Measurements from ENCODE around the gene SFXN3.
"Not testable (repeated sequence)": the region's sequence is repeated elsewhere in the genome, so short reads cannot be mapped to it uniquely, and the experiment has no call there.

The SFXN3 gene

DNA sequence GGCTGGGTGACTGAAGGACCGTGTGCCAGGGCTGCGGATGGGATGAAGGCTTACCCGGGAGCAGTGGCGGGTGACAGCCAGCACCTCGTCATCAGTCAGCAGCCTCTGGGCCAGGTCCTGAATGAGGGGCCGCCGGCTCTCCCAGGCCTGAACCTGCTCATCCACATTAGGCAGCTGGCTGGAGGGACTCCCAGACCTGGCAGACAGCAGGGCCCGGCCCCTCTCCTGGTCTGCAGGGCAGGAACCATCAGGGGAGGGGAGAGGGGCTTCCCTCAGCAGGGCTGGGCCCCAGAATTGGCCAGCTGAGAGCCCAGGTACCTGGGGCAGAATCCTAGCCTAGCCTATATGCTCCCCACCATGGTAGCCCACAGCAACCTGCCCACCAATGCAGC lies 15.5 kb upstream of the SFXN3 start:
- no peak for DNase-seq (ENCODE audit: low read depth, low spot score)

- DNase-seq (ENCODE audit: low read depth, low spot score), result no peak
Observed at GRCh38 chr10:101016814-101017213, 14.2 kb upstream of the SFXN3 start.

- no peak for DNase-seq (ENCODE audit: low read depth, low spot score)
Observed at GRCh38 chr10:101018118-101018599, 12.9 kb upstream of the SFXN3 start.

DNA sequence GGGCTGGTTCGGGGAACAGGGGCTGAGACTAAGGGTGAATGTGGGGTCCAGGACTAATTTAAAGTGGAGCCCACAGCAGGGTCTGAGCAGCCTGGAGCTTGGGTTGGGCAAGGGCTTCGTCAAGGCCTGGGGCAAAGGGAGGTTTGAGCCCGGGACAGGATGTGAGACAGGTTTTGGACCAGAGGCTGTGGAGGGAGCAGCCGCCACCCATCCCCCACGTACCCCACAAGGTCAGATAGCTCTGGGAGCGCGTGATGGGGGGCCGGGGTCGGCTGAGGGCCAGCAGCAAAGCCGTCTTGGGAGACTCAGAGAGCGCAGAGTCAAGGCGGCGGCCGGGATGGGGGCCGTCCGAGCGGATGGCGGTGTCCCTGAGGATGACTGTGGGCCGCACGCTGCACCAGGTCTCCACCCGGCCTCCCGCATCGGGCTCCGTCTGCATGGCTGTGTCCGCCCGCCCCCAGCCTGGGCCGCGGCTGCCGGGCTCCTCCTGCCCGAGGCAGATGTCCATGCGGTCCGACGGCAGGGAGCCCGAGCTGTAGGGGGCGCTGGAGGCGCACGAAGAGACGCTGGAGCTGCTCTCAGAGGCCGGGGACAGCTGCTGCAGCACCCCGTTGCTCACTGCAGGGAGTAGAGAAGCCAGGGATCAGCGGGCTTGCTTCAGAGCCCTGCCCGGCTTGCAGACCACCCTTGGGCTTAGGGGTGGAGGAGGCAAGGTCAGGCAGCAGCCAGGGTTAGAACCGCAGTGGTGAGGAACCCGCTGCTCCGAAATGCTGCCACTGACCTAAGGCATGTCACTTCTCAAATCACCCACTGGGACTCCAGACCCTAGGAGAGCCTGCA lies 12.2 kb upstream of the SFXN3 start:
- DNase-seq (ENCODE audit: low read depth, low spot score), result no peak

DNA sequence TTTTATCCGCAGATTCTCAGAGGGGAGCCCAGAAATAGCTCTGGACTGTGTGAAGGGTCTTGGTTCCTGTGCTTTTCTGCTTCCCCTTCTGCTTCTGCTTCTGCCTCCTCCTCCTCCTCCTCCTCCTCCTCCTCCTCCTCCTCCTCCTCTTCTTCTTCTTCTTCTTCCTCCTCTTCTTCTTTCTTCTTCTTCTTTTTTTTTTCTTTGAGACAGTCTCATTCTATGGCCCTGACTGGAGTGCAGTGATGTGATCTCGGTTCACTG lies 11.7 kb upstream of the SFXN3 start:
- no peak for DNase-seq (ENCODE audit: low read depth, low spot score)

- DNase-seq (ENCODE audit: low read depth, low spot score), result no peak
Observed at GRCh38 chr10:101020427-101021075, 10.5 kb upstream of the SFXN3 start.

DNA sequence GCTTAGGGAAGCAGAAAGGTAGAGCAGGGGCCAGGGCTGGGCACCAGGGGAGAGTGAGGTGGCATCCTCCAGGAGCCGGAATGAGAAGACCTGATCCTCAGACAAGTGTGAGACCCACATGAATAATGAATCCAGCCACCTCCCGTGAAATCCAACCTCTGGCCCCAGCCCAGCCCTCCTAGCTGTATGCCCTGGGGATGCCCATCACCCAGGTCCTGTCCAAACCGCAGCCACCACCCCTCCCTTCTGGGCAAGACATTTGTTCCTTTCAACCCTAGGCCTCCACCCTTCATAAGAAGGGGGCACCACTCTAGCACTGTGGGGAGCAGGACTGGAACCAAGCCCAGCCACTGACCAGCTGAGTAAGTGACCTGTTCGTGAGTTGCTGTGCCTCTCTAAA lies 9.8 kb upstream of the SFXN3 start:
- no peak for DNase-seq (ENCODE audit: low read depth, low spot score)

GRCh38 chr10:101021692-101022251 lies 9.3 kb upstream of the SFXN3 start:
- DNase-seq (ENCODE audit: low read depth, low spot score), result no peak

DNA sequence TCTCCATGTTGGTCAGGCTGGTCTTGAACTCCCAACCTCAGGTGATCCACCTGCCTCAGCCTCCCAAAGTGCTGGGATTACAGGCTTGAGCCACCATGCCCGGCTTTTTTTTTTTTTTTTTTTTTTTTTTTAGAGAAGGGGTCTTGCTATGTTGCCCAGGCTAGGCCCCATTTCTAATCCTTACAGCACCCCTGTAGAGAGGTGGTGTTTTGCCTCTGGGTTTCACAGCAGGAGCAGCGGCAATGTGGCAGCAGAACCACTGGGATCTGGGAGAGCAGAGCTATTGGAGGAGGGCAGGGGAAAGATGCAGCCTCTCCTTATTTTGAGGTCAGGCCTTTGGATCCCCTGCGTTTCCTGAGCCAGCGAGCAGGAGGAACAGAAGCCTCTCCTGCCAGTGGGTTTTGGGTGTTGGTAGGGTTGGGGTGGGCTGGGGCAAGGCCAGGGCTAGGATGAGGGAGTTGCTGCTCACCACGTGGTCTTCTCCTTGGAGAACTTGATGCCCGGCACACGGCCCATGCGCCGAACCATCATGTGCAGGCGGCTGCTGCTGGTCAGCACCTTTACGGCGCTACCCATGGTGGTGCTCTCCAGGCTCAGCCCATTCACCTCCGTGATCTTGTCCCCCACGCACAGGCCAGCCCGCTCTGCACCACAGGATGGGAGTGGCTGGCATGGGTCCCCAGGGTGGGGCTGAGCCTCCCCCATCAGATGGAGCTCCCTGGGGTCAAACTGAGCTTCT lies 7.9 kb upstream of the SFXN3 start:
- DNase-seq (ENCODE audit: low read depth, low spot score), result no peak

- no peak for DNase-seq (ENCODE audit: low read depth, low spot score)
Observed at GRCh38 chr10:101027106-101027720, 3.8 kb upstream of the SFXN3 start.

- DNase-seq (ENCODE audit: low read depth, low spot score), result no peak
Observed at GRCh38 chr10:101028446-101029337, 2.3 kb upstream of the SFXN3 start.

GRCh38 chr10:101029520-101030295 lies 1.3 kb upstream of the SFXN3 start:
- DNase-seq (ENCODE audit: low read depth, low spot score), result no peak

DNA sequence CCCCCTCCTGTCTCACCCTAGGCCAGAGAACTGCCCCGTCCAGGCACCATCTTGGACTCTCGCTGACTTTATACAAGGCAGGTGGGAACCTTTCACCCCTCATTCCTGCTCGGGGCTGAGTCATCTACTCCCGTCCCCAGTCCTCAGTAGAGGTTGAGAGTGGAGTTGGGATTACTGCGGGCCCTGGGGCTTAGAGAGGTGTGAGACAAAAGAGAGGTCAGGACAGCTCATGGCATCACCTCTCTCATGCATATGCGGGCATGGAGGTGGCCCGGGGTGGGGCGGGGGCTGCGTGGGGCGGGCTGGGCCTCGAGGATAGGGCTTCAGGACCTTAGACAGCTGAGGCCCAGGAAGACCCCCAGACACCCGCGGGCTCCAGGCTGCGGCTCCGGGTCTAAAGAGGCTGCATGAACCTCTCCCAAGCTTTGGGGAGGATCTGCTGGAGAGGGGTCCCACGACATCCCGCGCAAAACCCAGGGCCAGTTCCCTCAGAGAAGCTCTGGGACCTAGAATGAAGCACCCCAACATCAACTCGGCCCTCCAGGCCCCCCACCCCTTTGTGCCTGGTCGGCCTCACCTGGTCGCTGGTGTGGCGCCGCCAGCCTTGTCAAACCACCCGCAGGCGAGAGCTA lies 422 bp upstream of the SFXN3 start:
- no peak for DNase-seq (ENCODE audit: low read depth, low spot score)

DNA sequence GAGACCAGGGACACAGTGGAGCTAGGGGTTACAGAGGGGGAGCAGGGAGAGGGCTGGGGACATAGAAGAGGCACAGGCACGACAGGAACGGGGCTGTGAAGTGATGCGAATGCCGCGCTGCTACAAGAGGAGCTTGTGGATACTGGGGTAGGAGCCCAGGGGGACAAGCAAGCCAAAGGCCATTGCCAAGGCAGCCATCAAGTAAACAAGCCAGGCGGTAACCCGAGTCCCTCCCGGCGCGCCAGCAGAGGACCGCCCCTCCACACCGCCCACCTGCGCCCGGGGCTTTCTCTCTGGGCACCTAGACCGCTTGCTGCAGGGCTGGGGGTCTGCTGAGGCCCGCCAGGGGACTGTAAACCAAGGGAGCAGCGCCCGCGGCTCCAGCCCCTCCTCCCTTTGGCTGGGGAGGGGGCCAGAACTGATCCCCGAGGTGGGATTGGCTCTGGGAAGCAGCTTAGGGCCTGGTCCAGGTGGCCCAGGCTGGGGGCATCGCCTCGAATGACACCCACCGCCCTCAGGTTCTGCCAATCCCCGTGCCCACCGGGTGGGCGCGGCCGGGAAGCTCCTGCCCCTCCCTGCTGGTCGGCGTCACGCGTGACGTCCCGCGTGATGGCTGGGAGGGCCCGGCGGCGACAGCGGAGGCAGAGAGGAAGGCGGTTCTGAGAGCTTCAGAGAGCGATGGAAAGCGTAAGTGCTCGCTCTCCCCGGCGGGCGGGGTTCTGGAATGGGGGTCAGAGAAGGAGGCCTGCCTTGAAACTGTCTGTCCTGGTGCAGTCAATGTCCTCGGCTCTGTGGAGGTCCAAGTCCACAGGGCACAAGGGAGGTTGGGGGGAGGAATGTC lies 982 bp downstream of the SFXN3 start:
- peak; percentile 63 for DNase-seq (ENCODE audit: low read depth, low spot score)

- DNase-seq (ENCODE audit: low read depth, low spot score), result no peak
Observed at GRCh38 chr10:101032637-101033224, 1.7 kb downstream of the SFXN3 start.

DNA sequence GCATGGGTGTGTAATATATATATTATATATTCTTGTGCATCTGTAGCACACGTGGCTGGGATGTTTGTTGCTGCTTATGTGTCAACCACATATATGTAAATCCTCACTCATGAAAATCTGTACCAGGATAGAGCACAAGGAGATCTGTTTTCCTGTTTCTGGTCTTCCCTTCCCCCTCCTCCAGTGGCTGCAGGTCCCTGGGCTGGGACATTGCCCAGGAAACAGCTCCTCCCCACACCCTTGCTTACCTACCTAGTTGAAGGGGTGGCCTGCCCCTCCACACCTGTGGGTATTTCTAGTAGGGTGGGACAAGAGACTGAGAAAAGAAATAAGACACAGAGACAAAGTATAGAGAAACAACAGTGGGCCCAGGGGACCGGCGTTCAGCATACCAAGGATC lies 2.2 kb downstream of the SFXN3 start:
- no peak for DNase-seq (ENCODE audit: low read depth, low spot score)

DNA sequence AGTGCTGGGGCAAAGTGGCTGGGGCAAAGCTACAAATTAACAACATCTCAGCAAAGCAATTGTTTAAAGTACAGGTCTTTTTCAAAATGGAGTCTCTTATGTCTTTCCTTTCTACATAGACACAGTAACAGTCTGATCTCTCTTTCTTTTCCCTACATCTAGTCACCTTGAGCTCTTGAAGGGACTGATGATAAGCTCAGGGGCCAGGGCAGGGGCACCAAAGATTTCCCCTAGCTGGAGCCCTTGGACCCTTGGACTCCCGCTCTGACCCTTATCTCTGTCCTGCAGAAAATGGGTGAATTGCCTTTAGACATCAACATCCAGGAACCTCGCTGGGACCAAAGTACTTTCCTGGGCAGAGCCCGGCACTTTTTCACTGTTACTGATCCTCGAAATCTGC lies 3.4 kb downstream of the SFXN3 start:
- not testable (repeated sequence) for DNase-seq (ENCODE audit: low read depth, low spot score)

DNA sequence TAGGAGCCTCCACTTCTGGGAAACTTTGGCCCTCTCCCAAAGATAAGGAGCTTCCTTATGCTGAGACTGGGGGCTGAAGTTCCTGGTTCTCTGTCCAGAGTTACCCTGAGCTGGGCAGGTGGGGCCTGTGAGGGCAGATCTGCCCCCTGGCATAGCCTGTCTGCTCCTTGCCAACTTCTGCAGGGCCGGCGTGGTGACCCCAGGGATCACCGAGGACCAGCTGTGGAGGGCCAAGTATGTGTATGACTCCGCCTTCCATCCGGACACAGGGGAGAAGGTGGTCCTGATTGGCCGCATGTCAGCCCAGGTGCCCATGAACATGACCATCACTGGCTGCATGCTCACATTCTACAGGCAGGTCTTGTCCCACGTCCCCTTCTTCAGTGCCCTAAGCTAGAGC lies 4.3 kb downstream of the SFXN3 start:
- DNase-seq (ENCODE audit: low read depth, low spot score), result no peak

Measured in activated CD4-positive, CD25-positive, alpha-beta regulatory T cell treated with anti-CD3 and anti-CD28 coated beads, Interleukin-2, amount 50 U/mL, for 16 hours (primary cell).